HG03025 (cell line): ENCODE data around the gene PRSS21.

ENCODE experiments used
- ATAC-seq: cut with Tn5 transposase; IDR thresholded peaks from one replicate; pipeline ENCODE4 v1.9.1; 2021; ENCODE audit warnings: mild to moderate bottlenecking, moderate library complexity; ENCODE audit not compliant: unreplicated experiment, low FRiP score

PRSS21 gene

DNA sequence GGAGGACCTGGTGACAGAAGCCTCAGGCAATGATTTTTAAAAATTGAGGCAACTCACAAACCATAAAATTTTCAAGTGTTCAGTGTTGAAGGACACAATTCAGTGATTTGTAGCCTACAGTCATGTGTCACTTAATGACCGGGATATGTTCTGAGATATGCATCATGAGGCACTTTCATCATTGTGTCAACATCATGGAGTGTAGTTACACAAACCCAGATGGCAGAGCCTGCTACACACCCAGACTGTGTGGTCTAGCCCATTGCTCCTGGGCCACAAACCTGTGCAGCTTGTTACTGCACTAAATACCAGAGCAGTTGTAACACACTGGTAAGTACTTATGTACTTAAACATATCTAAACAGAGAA is 17.2 kb upstream of the PRSS21 start:
- no peak for ATAC-seq

- ATAC-seq, result no peak
Observed at GRCh38 chr16:2803545-2804195, 13.4 kb upstream of the PRSS21 start.

DNA sequence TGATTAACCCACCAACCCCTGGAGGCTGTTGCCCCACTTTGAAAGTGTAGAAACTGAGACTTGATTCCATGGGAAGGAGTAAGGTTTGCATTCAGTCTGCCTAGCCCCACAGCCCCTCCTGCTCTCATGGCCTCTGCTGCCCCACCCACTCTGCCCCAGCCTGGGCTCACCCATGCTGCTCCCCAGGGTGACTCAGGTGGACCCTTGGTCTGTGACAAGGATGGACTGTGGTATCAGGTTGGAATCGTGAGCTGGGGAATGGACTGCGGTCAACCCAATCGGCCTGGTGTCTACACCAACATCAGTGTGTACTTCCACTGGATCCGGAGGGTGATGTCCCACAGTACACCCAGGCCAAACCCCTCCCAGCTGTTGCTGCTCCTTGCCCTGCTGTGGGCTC is 12.3 kb upstream of the PRSS21 start:
- no peak for ATAC-seq

DNA sequence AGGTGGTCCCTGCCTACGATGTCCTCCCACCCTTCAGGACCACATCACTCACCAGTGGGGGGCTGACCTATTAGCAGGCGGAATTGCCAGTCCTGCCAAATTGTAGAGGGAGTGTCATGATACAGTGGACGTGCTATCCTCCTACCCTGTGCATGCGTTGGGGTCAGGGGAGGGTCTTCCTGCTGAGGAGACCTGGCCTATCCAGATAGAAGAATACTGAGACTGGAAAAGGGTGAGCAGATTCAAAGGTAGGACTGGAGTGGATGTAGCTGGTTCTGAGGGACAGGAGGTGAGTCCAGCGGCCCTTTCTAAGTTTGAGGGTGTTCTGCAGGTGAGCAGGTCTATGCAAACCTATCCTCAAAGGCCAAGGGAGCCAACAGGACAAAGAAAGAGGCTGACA is 10.8 kb upstream of the PRSS21 start:
- ATAC-seq, result no peak

DNA sequence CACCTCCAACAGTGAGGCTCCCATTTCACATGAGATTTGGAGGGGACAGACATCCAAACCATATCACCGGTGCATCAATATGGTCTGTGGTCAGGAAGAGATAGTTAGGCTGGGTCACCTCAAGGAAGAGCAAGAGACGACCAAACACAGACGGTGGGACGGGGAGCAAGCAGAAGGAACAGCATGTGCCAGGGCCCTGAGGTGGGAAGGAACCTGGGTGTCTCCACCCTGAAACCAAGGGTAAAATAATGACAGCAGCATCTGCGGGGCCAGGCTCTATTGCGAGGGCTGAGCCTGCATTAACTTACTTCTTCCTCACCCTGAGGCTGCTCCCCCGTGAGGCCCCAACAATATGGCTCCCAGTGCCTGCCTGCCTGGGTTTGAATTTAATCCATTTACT is 8.9 kb upstream of the PRSS21 start:
- no peak for ATAC-seq

DNA sequence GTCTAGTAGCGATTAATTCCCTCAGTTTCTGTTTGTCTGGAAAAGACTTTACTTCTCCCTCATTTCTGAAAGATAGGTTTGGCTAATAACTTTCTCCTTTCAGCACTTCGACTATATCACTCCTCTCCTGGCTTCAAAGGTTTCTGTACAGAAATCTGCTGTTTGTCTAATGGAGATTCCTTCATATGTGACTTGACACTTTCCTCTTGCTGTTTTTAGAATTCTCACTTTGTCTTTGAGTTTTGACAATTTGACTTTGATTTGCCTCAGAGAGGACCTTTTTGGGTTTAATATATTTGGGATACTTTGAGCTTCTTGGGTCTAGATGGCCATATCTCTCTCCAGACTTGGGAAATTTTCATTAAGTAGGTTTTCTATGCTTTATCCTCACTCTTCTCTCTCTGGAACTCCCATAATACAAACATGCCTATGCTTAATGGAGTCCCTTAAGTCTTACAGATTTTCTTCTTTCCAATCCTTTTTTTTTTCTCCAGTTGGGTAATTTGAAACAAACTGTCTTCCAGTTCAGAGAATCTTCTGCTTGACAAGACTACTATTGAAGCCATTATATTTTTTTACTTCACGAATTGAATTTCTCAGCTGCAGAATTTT is 7.8 kb upstream of the PRSS21 start:
- ATAC-seq, result no peak

- no peak for ATAC-seq
Observed at GRCh38 chr16:2810651-2811050, 6.4 kb upstream of the PRSS21 start.

DNA sequence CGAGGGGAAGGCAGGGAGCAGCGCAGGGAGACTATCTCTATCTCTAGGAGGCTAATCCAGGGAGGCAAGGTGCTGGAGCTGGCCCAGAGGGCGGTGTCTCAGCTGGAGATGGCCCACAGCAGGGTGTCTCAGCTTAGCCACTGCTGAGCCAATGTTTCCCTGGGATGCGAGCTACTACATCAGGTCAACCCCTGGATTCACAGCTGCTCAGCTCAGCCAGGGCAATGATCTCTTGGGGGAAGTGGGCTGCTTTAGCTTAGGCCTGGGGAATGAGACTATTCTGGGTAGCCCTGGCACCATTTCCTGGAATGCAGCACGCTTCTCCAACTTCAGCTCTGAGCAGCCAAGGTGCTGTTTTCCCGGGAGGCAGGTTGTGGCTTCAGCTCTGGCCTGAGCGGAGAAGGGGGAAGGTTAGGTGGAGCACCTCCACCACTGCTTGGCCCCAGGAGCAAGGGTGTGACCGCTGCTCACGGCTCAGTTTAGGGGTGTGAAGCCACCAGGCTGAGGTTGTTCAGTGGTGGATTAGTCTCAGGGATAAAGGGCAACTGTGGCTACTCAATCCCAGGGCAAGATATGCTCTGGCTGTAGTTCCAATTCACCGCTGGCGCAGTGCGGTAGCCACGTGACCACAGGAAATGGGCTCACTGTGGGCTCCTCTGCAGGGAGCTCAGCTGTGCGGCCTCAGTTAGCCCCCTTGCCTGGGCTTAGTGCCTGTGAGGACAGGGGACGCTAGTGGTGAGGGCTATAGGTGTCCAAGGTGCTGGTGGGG is 5.2 kb upstream of the PRSS21 start:
- no peak for ATAC-seq

- no peak for ATAC-seq
Observed at GRCh38 chr16:2813771-2814221, 3.2 kb upstream of the PRSS21 start.

DNA sequence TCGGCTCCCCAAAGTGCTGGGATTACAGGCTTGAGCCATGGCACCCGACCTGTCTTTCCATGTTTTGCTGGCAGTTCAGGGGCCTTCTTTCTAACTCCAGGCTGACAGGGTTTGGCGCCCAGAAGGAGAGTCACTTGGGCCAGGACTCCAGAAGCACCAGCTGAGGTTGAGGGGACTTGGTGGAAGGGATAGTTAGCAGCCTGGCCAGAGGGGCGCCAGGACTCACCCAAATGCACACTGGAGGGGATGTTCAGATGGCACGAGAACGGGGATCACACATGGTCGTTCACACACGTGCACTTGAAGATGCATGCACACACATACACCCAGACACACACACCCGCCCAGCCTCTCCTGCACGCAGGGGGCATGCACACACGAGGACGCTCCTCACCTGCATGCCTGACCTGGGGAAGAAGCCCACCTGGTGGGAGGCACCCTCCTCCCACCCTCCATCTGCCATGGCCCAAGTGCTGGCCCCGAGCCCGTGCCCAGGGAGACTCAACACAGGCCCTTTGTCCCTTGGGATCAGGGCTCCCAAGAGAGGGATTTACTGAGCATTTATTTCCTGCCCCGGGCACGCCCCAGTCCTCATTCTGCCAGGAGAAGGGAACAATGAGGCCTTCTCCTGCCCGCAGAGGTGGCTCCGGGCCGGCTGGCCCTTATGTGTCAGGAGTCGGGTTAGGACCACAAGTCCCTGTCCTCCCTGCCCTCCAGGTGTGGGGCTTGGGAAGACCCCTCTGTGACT is 2.3 kb upstream of the PRSS21 start:
- no peak for ATAC-seq

GRCh38 chr16:2815299-2815771 is 1.7 kb upstream of the PRSS21 start:
- no peak for ATAC-seq

GRCh38 chr16:2817340-2818271 is 569 bp downstream of the PRSS21 start:
- no peak for ATAC-seq

GRCh38 chr16:2818272-2818876 is 1.3 kb downstream of the PRSS21 start:
- ATAC-seq, result no peak

DNA sequence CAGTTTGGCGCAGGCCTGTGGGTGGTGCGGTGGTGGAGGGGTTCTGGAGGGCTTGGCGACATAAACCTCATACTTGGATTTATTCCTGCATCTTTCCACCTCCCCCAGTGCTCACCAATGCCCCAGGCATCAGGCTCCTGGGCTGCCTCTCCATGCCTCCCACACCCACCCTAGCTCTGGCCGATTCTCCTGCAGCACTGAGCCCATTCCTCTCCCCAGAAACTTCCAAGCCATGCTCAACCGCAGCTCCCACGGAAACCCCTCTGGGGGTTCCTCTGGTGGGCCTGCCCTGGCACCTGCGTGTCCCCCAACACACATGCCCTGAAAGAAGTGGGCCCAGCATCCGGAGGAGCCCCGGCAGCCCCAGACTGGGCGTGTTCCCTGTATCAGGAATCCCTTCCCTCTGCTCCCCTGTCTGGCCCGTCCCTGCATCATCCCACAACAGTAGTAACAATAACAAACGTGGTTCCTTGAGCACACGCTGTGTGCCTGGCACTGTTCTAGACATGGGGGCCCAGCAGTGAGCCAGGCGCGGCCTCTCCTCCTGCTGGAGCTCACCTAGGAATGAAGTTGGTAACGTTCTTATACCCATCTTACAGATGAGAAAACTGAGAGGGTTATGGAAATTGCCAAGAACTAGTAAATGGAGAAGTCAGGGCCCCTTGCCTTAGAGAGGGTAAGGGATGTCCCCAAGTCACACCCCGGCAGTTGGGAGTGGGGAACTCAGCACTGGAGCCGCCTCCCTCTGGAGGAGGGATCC is 2.3 kb downstream of the PRSS21 start:
- ATAC-seq, result no peak

GRCh38 chr16:2819939-2820835 is 3.1 kb downstream of the PRSS21 start:
- no peak for ATAC-seq

DNA sequence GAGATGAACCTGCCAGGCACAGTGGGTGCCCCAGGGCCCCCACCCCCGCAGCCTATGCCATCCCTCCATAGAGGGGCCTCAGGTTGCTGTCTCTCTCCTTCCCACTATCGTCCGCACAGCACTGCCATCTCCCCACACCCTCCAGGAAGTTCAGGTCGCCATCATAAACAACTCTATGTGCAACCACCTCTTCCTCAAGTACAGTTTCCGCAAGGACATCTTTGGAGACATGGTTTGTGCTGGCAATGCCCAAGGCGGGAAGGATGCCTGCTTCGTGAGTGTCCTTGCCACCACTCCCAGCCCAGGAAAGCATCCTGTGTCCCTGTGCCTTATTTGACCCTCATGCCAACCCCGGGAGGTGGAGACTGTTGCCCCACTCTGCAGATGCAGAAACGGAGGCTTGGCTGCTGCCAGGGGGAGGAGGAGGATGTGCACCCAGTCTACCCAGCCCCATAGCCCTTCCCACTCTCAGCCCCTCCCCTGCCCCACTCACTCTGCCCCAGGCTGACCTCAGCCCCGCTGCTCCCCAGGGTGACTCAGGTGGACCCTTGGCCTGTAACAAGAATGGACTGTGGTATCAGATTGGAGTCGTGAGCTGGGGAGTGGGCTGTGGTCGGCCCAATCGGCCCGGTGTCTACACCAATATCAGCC is 3.9 kb downstream of the PRSS21 start:
- ATAC-seq, result no peak

- no peak for ATAC-seq
Observed at GRCh38 chr16:2821487-2822157, 4.6 kb downstream of the PRSS21 start.
